HG02798 (cell line): ENCODE results near the gene BUD23.
"Not testable (repeated sequence)": the region's sequence is repeated elsewhere in the genome, so short reads cannot be mapped to it uniquely, and the experiment has no call there.

Experiments used
- ATAC-seq: cut with Tn5 transposase; IDR thresholded peaks from one replicate; pipeline ENCODE4 v1.9.1; 2021; ENCODE audit warnings: mild to moderate bottlenecking; ENCODE audit not compliant: unreplicated experiment, poor library complexity

Gene BUD23, protein sequence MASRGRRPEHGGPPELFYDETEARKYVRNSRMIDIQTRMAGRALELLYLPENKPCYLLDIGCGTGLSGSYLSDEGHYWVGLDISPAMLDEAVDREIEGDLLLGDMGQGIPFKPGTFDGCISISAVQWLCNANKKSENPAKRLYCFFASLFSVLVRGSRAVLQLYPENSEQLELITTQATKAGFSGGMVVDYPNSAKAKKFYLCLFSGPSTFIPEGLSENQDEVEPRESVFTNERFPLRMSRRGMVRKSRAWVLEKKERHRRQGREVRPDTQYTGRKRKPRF

DNA sequence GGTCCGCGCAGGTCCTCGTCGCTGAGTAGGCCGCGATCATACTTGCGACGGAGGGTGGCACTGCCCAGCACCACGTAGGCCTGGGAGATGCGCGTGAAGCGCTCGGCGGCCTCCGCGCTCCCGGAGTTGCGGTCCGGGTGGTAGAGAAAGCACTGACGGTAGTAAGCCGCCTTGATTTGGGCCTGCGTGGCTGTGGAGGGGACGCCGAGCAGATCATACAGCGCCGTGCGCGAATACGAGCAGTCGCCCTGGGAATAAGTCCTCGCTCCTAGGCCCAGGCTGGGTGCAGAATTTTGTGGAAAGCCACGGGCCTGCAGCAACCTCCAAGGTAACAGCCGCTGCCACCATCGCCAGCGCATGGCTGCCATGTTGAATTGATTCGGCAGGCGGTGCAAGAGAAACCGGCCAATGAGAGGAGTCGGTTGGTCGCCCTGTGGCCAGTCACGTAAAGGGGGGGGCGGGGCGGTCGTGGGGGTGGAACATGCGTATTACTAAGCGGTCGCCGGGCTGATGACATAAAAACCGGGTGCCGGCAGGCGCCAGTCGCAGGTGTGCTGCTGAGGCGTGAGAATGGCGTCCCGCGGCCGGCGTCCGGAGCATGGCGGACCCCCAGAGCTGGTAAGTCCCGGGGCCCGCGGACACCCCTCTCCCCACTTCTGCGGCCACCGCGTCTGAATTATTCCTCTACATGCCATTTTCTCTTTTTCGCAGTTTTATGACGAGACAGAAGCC, at the start of gene BUD23, which contains the start of gene DNAJC30:
TSS of gene BUD23 (plus strand) at position 542 of the 732 bp plus-strand sequence. CDS start at position 571, 29 bp downstream.
TSS of gene DNAJC30 (minus strand) at position 398 of the 732 bp plus-strand sequence. CDS start at position 368, 30 bp downstream.
- ATAC-seq, result peak; percentile 92

DNA sequence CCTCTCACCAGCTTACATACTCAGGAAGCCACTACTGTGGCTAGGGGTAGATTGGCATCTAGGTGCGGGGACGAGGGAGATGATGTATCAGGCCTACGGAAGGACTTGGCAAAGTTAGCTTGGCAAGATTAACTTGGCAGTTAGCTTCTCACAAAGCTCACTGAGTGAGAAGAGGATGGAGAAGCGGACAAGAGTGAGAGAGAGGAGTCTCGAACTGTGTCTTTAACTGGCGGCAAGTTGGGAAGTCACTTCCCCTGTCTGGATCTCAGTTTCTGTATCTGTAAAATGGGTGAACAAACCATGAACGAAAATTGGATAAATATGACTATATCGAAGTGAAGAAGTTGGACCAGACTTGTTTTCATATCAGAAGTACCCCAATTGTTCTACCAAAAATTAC, 49.6 kb upstream of the BUD23 start:
- ATAC-seq, result no peak

DNA sequence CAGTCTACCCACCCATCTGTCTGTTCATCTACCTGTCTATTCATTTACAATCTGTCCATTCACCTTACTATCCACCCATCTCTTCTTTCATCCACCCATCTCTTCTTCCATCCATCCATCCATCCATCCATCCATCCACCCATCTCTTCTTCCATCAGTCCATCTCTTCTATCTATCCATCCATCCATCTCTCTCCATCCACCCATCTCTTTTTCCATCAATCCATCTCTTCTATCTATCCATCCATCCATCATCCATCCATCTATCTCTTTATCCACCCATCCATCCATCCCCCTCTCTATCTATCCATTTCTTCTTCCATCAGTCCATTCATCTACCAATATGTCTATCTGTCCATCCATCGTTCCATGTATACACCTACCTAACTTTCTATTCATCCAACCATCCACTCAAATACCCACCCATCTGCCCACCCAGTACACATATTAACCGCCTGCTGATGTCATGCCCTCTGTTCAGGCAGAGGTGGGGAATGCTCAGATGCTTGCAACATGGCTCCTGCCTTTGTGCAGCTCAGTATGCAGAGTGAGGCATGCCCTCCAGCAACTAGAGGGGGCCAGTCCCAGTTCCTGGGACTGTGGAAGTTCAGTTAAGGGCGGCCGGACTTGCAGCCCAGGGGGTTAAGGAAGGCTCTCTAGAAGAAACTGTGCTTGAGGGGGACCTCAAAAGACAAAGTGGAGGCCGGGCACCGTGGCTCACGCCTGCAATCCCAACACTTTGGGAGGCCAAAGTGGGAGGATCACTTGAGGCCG, 47.8 kb upstream of the BUD23 start:
- no peak for ATAC-seq

DNA sequence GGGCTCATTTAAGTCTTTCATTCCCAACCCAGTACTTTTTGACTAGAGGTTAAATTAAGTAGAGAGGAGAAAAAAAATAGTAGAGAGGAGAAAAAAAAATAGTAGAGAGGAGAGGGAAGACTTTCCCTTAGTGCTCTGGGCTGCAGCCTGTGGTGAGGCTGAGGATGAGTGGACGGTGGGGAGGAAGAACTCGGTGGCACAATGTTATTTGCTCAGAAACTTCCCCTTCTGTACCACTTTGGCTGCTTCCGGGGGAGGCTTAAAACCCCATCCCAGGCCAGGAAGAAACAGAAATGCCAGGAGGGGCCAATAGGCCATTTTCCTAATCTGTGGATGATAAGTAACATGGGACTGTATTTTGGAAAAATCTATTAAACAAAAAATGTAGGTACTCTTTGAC, 44.5 kb upstream of the BUD23 start:
- no peak for ATAC-seq

DNA sequence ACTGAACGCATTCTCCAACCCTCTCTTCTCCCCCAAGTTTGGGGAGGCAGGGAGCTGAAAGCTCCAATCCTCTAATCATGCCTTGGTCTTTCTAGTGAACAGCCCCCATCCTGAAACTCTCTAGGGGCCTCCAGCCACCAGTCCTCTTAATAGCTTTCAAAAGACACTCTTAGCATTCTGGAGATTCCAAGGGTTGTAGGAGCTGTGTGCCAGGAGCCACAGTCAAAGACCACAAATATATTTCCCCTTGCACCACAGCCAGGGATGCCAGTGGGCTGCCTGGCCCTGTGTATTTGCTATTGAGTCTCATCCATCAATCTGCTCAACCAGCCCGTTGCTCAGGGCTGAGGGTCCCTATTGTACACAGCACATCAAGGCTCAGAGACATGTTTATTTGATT, 40.6 kb upstream of the BUD23 start:
- ATAC-seq, result no peak

DNA sequence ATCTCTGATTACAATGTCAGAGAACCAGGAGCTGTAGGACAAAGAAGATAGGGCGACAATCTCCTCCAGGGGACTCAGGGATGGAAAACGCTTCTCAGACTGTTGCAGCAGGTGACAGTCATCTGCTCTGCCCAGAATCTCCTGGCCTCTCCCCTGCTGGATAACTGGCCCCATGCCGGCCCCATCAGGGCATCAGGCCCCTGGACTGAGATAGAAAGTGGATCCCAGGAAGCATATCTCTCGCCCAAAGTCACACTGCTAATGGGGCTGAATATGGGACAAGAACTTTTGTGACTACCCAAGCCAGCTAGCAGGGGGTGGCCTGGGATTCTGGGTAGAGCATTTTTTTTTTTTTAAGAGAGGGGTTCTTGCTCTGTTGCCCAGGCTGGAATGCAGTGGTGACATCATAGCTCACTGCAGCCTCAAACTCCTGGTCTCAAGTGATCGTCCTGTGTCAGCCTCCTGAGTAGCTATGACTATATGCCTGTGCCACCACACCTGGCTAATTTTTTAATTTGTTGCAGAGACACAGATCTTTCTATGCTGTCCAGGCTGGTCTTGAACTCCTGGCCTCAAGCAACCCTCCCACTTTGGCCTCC, 38.6 kb upstream of the BUD23 start:
- no peak for ATAC-seq

DNA sequence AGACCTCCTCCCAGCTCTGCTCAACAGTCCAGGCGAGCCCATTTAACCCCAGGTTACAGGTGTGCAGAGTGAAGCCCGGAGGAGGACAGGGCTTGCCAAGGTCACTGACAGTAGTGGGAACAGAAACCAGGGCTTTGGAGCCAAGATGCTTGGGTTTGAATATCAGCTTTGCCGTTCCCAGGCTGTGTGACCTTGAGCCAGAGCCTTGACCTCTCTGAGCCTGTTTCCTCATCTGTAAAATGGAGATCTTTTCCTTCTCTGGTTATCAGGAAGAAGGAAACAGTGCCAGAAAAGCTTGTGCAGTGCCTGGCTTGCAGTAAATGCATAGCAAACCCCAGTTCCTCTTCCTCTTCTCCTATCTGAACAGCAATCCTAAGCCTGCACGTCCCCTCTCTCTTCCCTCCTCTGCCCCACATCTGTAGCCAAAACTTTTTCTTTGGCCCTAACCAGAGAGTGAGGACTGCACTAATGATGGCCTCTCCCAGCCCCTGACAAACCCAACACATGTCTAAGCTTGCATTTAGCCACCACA, 37.7 kb upstream of the BUD23 start:
- no peak for ATAC-seq

DNA sequence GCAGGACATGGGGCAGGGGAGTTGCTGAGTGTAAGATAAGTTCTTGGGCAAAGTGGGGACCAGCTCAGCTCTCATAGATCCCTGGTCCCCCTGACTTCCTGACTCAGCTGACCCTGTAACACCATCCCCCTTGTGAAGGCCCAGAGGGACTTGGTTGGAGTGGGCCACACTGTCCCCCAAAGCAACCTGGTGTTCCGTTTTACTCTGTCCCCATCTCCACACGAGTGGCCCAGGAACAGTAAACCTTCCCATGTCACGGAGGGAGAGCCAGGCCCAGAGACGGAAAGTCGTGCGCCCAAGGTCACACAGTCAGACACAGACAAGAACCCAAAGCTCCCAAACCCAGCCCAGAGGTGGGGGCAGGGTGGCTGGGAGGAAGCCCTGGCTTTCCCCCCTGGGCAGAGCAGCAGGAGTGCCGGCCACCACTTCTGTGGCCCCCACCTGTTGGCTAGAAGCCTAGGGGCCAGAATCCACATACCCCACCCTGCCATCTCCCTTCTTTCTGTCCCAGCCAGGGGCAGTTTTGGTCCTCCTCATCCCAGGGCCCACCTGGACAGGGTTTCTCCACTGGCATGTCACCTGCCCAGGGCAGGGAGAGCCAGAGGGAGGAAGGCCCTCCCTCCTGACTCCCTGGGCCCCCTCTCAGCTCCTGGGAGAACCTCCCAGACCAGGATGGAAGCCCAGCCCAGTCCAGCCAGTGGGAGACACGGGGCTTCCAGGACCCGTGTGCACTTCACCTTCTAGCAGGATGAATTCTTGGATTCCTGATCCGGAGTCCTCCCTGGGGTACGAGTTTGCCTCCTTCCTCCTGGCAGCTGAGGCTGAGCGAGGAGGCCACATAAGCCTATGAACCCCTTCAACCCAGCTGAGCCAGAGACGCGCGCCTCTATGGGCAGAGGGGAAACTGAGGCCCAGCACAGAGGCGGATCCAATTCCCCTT, 36.3 kb upstream of the BUD23 start:
- ATAC-seq, result no peak

DNA sequence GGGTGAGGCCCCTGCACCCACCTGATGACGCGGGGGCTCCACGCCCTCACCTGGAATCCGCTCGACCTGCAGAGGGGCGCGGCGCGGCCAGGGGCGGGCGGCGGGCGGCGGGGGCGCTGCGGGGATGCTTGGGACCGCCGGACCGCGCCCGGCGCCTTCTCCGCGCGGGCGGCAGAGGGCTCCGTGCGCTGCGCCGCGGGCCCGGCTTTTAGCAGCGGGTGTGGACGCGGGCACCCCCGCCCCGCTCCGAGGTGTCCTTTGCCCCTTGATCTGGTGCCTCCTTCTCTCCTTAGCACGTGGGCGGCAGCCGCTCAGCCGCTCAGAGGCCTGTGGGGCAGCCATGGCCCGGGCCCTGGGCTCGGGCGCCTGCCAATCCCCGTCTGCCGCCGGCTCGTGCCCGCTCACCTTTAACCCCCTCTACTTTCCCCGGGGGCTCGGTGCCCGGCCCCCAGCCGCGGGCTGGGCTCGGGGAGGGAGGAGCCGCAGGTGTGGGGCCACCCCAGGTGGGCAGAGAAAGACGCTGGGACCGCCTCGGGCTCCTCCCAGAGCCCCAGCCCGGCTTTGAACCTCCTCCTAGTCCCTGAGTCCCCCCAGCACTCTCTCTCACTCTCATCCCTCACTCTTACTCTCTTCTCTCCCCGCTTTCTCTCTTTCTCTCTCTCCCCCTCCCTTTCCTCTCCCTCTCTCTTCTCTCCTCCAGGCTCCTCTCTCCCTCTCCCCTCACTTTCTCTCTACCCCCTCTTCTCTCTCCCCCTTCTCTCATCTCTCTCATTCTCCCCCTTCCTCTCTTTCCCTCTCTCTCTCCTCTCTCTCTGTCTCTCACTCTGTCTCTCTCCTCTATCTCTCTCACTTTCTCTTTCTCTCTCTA, 35.4 kb upstream of the BUD23 start:
- ATAC-seq, result no peak

DNA sequence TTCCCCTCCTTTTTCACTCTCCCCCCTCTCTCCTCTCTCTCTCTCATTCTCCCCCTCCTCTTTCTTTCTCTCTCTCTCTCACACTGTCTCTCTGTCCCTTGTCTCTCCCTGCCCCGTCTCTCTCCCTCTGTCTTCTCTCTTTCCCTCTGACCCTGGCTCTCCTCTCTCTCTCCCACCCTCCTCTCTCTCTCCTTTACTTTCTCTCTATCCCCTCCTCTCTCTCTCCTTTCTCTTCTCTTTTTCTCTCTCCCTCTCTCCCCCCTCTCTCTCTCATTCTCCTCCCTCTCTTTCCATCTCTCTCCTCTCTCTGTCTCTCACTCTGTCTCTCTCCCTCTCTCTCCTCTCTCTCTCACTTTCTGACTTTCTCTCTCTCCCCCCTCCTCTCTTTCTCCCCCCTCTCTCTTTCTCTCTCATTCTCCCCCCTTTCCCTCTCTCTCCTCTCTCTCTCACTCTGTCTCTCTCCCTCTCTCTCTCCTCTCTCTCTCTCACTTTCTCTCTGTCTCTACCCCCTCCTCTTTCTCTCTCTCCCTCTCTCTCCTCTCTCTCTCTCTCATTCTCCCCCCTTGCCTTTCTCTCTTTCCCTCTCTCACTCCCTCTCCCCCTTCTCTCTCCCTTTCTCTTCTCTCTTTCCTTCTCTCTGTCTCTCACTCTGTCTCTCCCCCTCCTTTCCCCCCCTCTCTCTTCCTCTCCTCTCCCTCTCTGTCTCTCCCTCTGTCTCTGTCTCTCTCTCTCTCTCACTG, 34.6 kb upstream of the BUD23 start:
- ATAC-seq, result no peak

DNA sequence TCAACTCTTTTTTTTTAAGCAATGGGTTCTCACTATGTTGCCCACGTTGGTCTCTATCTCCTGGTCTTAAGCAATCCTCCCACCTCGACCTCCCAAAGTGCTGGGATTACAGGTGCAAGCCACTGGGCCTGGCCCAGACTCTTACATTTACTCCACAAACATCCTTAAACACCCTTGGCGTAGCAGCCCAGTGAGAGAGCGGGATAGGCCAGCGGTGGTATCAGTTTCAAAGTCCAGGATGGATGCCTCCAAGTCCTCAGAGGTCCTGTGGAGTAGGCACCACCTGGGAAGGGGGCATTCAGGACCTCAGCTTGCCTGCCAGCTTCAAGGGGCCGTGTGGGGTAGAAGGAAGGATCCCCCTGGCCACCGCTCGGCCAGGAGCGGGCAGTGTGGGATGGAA, 33.8 kb upstream of the BUD23 start:
- no peak for ATAC-seq

DNA sequence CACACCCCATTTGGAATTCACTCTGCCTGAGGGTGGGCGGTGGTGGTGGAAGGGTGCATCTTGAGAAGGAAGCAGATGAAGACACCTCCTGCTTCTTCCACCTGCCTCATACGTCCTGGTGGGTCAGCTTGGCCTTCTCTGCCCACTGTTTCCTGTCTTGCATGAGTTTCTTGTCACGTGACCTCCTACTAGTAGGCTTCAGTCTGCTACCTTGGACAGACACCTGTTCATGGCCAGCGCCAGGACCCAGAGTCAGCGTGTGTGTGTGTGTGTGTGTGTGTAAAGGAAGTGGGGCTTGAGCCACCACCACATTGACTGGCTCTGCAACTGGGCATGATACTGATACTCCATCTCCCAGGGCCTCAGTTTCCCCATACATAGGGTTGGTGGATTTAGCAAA, 32.9 kb upstream of the BUD23 start:
- ATAC-seq, result no peak

DNA sequence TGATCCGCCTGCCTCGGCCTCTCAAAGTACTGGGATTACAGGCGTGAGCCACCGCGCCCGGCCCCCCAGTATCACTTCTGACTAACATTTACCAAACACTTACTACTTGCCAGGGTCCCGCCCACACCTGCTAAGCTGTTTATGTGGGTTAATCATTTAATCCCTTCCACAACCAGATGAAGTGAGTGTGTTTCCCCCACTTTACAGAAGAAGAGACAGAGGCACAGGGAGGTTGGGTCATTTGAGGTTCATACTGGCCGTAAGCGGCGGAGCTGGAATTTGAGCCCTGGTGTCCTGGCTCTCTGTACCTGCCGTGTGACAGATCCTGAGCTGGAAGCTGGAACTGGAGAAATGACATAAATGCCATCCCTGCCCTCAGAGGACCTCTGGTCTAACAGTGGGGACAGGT, 30.9 kb upstream of the BUD23 start:
- no peak for ATAC-seq

DNA sequence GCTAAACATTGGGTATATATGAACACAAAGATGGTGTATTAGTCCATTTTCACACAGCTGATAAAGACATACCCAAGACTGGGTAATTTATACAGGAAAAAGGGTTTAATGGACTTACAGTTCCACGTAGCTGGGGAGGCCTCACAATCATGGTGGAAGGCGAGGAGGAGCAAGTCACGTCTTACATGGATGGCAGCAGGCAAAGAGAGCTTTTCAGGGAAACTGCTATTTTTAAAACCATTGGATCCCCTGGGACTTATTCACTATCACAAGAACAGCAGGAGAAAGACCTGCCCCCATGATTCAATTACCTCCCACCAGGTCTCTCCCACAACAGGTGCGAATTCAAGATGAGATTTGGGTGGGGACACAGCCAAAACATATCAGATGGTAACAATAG, 28.1 kb upstream of the BUD23 start:
- not testable (repeated sequence) for ATAC-seq

DNA sequence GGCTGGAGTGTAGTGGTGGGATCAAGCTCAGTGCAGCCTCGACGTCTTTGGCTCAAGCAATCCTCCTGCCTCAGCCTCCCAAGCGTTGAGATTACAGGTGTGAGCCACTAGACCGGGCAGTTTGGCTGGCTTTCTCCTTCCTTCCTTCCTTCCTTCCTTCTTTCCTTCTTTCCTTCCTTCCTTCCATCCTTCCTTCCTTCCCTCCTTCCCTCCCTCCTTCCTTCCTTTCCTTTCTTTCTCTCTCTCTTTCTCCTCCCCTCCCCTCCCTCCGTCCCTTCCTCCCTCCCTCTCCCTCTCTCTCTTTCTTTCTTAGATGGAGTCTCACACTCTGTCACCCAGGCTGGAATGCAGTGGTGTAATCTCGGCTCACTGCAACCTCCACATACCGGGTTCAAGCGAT, 23.4 kb upstream of the BUD23 start:
- ATAC-seq, result no peak

DNA sequence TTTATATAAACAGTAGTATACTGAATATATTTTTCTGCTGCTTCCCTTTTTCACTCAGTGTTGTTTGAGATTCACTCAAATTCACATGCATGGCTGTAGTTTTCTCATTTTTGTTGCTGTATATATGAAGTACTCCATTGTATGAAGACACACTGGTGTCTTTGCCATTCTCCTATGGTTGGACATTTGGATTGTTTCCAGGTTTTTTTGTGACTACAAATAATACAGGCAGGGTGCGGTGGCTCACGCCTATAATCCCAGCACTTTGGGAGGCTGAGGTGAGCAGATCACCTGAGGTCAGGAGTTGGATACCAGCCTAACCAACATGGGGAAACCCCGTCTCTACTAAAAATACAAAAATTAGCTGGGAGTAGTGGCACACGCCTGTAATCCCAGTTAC, 22.8 kb upstream of the BUD23 start:
- not testable (repeated sequence) for ATAC-seq

DNA sequence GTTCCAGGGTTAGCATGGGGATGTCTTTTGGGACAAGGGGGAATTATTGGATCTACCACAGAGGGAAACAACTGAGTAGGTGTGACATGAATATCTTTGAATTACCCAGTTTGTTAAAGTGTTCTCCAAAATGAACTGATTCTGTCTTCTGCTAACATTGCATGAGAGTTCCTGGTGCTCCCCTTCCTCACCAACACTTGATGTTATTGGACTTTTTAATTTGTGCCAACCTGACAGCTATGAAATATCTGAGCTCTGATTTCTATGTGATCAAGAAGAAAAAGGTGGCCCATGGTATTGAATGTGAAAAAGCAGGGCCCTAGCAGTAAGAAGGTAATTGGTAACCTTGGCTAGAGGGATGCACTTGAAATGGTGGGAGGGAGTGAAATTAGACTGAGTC, 20.4 kb upstream of the BUD23 start:
- no peak for ATAC-seq
